Measurements from ENCODE around the gene CACNA1C. TPM values are rescaled to one million over a fixed set of nuclear protein-coding genes. Genes with fewer than 3 reads are reported as not detected.

Gene CACNA1C
- total and polyA plus RNA-seq, 10 of the 15 experiments (the other 5 are each of a cell fraction or from before 2014, with no cell fraction given), result under 0.01 to 0.15 (median 0.09) TPM; not detected in 5

DNA sequence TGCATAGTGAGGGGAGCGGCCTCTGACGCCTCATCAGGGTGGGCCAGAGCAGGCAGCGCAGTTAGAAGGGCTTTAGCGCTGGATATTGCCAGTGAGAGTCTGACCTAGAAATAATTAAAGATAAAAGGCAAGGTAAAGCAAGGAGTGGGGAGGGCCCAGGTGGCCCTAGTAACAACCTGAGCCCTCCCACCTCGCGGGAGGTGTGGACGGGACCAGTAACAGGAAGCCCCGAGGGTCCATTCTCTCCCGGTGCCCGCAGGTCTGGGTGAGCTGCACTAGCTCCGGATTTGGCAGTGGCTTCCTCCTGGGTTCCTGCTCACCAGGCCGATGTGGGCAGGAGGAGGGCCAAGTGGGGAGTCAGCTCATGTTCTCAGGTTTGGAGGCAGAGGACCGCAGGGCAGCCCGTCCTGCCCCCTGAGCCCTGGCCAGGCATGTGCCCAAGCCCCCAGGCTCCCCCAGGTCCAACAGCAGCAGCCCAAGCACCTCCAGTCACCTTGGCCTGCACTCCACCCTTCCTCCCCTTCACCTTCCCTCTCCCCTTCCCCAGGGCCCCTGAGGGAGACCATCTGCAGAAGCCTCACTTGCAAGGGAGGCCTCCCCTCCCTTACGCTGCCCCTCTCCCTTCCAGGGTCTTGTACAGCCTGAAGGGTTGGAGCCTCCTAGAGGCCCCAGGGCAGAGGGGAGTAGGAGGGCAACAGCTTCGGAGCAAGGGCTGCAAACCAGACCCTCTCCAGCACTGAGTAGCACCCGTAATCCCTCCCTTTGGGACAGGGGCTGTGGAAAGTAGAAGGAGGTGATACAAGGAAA is 597.7 kb downstream of the CACNA1C start:
- no peak for FAIRE-seq
- Histone ChIP-seq H2AFZ (ENCODE audit: control insufficient read depth, low read depth, low read length) (no peak overlapping the region), H4K20me1 (ENCODE audit: control insufficient read depth, insufficient read depth) (no peaks in the 10 kb centered on the region), H3K36me3 (ENCODE audit: control insufficient read depth in 2 of 2, insufficient read depth in 2 of 2, low read length in 1 of 2) (no peaks in the 10 kb centered on the region), H3K4me1 (ENCODE audit: control insufficient read depth, insufficient read depth, low read length) (no peaks in the 10 kb centered on the region), H3K4me3 (no peak overlapping the region), H3K79me2 (ENCODE audit: control insufficient read depth, insufficient read depth, low read length) (no peaks in the 10 kb centered on the region), H3K4me2 (ENCODE audit: control insufficient read depth, insufficient read depth) (no peak overlapping the region), H3K27ac (ENCODE audit: control insufficient read depth, insufficient read depth) (no peak overlapping the region), H3K27me3 (replicated peaks in 1 of 2; ENCODE audit: control insufficient read depth in 2 of 2, insufficient read depth in 2 of 2, low read length in 1 of 2) (peaks cover 10 to 14% of the 10 kb centered on the region in 2 experiments), H3K9me3 (replicated peaks; ENCODE audit: control insufficient read depth, insufficient read depth, low read length) (no peaks in the 10 kb centered on the region), H3K9ac (ENCODE audit: control insufficient read depth, insufficient read depth, low read length) (no peak overlapping the region)
- RAD21 ChIA-PET (ENCODE audit: unreplicated experiment), result no interaction called here
- in situ Hi-C loops (cut with MboI) (no loop called here), intact Hi-C loops (cut with micrococcal nuclease; ENCODE audit: unreplicated experiment) (no loop called here)
- SMC1A ChIA-PET (ENCODE audit: uncharacterized antibody, unreplicated experiment), result no interaction called here
- no peak for DNase-seq (ENCODE audit: low read depth, low spot score)
- BruUV-seq (replicated peaks), result no TSS peak
- CTCF ChIA-PET, result no interaction called here
- 29% methylated on average over 17 of the region's 17 CpGs for WGBS (ENCODE audit: insufficient coverage, insufficient replicate concordance, low lambda C conversion rate, missing lambda C conversion rate)
- ATAC-seq, result no peak
- POLR2A ChIA-PET, result no interaction called here
- TF ChIP-seq BMI1 (IDR thresholded peaks at IDR 0.05; ENCODE audit: borderline replicate concordance) (no peak), JUND (IDR thresholded peaks at IDR 0.05; ENCODE audit: low read depth, low read length) (no peak), ATF7 (IDR thresholded peaks at IDR 0.05; ENCODE audit: low read depth) (no peak), CTCF (IDR thresholded peaks at IDR 0.05 in 2 of 3, conservative IDR thresholded peaks at IDR 0.05 in 1 of 3; ENCODE audit: control insufficient read depth in 2 of 3, extremely low read depth in 1 of 3, insufficient read depth in 1 of 3, low read depth in 3 of 3, low read length in 3 of 3) (no peak), ZNF274 (IDR thresholded peaks at IDR 0.05; ENCODE audit: insufficient read depth, insufficient read length) (no peak), EP300 (IDR thresholded peaks at IDR 0.05; ENCODE audit: borderline replicate concordance in 1 of 2, control insufficient read depth in 1 of 2, low read depth in 2 of 2, low read length in 2 of 2) (no peak), SP1 (IDR thresholded peaks at IDR 0.05; ENCODE audit: low read depth, low read length) (no peak), PAX5 (IDR thresholded peaks at IDR 0.05; ENCODE audit: borderline replicate concordance, low read depth, low read length) (no peak), SMC3 (IDR thresholded peaks at IDR 0.05; ENCODE audit: borderline replicate concordance, low read length) (no peak), TARDBP (IDR thresholded peaks at IDR 0.05; ENCODE audit: borderline replicate concordance) (no peak), LARP7 (IDR thresholded peaks at IDR 0.05) (no peak), SUPT20H (IDR thresholded peaks at IDR 0.05; ENCODE audit: borderline replicate concordance, control insufficient read depth, low read depth, low read length) (no peak), NFYB (IDR thresholded peaks at IDR 0.05; ENCODE audit: insufficient read depth, low read depth, low read length) (no peak), ZNF217 (IDR thresholded peaks at IDR 0.05) (no peak), BHLHE40 (IDR thresholded peaks at IDR 0.05; ENCODE audit: borderline replicate concordance in 1 of 2, low read depth in 2 of 2, low read length in 1 of 2) (no peak), SUZ12 (IDR thresholded peaks at IDR 0.05; ENCODE audit: unreplicated experiment) (no peak), MTA2 (IDR thresholded peaks at IDR 0.05; ENCODE audit: low read depth) (no peak), CHD1 (IDR thresholded peaks at IDR 0.05; ENCODE audit: low read depth, low read length) (no peak)
- TF ChIP-seq, protein P1, sequence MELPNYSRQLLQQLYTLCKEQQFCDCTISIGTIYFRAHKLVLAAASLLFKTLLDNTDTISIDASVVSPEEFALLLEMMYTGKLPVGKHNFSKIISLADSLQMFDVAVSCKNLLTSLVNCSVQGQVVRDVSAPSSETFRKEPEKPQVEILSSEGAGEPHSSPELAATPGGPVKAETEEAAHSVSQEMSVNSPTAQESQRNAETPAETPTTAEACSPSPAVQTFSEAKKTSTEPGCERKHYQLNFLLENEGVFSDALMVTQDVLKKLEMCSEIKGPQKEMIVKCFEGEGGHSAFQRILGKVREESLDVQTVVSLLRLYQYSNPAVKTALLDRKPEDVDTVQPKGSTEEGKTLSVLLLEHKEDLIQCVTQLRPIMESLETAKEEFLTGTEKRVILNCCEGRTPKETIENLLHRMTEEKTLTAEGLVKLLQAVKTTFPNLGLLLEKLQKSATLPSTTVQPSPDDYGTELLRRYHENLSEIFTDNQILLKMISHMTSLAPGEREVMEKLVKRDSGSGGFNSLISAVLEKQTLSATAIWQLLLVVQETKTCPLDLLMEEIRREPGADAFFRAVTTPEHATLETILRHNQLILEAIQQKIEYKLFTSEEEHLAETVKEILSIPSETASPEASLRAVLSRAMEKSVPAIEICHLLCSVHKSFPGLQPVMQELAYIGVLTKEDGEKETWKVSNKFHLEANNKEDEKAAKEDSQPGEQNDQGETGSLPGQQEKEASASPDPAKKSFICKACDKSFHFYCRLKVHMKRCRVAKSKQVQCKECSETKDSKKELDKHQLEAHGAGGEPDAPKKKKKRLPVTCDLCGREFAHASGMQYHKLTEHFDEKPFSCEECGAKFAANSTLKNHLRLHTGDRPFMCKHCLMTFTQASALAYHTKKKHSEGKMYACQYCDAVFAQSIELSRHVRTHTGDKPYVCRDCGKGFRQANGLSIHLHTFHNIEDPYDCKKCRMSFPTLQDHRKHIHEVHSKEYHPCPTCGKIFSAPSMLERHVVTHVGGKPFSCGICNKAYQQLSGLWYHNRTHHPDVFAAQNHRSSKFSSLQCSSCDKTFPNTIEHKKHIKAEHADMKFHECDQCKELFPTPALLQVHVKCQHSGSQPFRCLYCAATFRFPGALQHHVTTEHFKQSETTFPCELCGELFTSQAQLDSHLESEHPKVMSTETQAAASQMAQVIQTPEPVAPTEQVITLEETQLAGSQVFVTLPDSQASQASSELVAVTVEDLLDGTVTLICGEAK (IDR thresholded peaks at IDR 0.05; ENCODE audit: borderline replicate concordance), result no peak

Data from GM12878 (cell line).